ENCODE data around the gene ARL9.
A peak's percentile ranks its signal among the peaks of the same experiment; 100 is the strongest.

ARL9 gene

DNA sequence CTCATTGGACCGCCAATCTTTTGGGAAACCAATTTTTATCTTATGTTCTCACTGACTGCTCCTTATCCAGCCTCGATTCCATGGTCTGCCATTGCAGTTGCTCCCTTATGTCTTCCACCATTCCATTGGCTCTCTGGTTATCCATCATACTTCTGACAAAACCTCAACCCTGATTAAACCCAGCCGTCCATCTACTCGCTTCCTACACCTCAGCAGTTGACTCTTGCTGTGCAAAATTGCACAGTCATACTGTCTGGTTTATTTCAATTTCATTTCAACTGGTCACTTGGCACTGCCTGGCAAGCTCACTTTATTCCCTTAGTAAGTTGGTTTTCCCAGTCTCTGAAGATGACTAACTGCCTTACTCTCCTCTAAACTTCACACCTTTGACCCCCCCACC is 26.2 kb downstream of the ARL9 start:
- no peak for DNase-seq

DNA sequence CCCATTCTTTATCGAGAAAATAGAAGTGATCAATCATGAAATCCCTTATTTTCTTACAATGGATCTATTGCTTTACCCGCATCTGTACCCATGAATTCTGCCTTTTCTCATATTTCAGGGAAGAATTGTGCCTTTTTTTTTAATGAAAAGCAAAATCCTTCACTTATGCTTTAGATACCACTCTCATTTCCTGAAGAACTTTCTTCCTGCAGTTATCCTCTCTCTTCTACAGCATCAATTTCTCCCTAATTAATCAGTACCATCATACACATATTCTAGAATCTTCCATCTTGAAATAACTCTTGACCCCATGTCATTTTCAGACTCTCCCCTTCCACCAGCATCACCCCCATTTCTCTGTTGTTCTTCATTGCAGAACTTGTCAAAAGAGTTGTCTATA is 26.6 kb downstream of the ARL9 start:
- no peak for DNase-seq

DNA sequence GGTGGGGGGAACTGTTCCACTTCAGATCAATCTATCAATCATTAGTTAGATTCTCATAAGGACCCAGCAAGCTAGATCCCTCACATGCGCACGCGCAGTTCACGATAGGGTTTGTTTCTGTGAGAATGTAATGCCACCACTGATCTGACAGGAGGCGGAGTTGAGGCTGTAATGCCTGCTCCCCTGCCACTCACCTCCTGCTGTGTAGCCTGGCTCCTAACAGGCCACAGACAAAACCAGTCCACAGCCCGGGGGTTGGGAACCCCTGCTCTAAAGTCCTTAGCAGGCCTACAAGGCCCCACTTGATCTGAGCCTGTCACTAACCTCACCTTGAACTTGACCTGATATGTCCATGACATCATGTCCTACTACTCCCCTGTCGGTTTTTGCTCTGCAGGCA is 30.3 kb downstream of the ARL9 start:
- no peak for DNase-seq

DNA sequence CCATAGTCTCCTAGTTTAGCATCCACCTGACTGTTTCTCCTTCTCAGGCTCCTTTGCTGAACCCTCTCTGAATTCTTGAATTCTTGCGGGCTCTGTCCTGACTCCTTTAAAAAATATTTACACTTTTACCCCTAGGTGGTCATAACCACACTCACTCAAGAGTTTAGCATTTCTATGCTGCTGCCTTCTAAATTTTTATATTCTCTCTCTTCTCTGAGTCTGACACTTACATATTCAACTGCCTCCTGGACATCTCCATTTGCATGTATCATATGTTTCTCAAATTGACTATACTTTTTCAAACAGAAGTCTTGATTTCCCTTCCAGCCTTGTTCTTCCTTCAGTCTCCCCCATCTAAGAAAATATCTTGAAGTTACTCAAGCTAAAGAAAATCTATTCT is 31.6 kb downstream of the ARL9 start:
- no peak for DNase-seq

DNA sequence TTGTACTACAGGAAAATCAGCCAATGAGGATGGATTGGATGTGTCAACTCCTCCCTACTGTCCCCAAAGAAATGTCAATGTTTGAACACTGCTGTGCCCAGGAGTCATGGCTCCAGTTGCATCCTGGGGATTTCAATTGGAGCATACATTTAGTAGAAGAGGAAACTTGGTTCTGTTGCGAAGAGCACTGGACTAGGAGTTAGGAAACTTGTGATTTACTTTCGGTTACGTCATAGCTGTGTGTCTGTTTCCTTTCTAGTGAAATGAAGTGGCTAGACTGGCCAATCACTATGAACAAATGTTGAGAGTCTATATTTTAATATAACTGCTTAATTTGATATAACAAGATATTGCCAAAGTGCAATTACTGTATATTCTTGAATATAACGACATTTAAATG is 35.2 kb downstream of the ARL9 start:
- DNase-seq = no peak

DNA sequence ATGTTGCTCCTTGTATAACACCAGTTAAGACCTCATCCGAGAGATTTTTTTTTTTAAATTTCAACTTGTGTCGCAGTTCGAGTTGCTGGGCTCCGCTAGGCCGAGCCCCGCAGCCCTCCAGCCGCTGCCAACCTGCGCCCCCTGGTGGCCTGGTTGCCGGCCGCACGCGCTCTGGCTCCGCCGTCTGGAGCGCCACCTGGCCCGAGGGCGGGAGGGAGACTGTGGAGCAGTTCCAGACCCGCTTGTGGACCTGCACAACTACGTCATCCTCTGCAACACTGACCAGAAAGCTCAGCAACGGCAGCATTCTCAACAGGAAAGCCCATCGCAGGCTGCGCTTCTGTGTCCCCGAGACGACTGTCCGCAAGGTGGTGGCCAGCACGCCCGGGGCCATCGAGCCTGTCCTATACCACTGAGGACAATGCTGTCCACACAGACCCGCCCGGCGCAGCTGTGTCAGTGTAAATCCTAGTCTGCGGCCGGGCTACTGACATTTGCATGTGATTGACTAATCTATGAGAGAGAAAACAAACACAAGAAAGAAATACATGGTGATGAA is 39.1 kb downstream of the ARL9 start:
- DNase-seq = peak; percentile 81

DNA sequence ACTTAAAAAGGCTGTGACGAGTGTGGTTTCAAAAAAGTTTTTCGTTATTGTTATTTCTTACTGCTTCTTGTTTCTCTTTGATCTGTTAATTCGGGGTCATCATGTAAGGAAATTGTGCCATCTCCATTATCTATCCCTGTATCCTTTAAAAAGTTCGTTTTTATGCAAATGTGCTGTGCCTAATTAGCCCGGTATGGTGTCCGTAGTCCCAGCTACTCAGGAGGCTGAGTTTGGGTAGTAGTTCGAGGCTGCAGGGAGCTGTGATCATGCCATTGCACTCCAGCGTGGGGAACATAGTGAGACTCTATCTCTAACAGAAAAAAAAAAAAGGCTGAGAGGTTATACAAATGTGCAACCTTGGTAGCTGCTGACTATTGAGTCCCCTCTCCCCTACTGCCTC is 45.1 kb downstream of the ARL9 start:
- no peak for DNase-seq

DNA sequence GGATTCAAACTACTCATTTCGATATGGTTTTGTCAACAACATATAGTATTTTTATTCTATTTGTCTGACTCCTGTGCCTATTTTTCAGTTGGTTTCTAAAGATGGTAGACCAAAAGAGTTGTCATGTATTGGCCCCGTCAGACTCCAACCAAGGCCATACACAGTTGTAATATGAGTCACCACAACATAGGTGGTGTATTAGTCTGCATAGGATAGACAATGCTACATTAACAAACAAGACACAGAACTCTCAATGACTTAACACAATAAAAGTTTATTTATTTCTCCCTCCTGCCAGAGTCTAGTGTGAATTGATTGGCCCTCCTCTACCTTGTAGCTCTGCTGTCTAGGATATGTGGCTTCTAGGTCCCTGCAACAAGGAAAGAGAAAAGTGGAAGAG is 45.9 kb downstream of the ARL9 start:
- DNase-seq = no peak

DNA sequence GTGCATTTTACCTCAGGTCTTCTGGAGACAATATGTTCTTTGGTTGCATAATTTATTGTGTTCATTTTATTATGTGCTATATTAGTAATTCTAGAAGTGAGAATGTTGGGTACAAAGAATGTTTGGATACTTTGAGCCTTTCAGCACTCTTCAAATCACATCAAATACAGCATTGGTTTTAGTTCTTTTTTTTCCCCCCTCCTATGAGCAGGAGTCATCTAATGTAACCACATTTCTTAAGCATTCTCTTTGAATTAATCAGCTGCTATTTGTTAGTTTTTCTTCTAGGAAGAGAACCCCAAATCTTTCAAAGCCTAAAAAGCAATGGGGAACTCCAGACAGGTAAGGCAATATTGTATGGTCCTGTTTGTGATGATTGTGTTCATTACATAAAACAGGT is 46.7 kb downstream of the ARL9 start:
- no peak for DNase-seq

DNA sequence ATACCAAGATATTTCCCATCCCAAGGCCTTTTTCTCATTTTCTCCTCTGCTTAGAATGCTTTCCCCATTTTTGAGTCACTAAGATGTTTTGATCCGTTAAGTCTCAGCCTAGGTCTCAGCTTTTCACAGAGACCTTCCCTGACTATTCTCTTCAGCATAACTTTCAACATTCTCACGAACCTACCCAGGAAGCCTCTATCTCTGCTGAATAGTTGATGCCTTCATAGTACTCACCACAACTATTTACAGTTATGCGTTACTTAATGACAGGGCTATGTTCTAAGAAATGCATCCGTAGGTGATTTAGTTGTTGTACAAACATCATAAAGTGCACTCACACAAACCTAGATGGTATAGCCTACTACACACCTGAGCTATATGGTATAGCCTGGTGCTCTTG is 64.5 kb downstream of the ARL9 start:
- no peak for DNase-seq

Data from effector CD4-positive, alpha-beta T cell (primary cell).